ENCODE results near the gene KCNJ12. TPM values are rescaled to one million over a fixed set of nuclear protein-coding genes. Genes with fewer than 3 reads are reported as not detected.
"Not testable (repeated sequence)": the region's sequence is repeated elsewhere in the genome, so short reads cannot be mapped to it uniquely, and the experiment has no call there.

Gene KCNJ12
- total RNA-seq, 2 donors from 2014 or later = not detected

DNA sequence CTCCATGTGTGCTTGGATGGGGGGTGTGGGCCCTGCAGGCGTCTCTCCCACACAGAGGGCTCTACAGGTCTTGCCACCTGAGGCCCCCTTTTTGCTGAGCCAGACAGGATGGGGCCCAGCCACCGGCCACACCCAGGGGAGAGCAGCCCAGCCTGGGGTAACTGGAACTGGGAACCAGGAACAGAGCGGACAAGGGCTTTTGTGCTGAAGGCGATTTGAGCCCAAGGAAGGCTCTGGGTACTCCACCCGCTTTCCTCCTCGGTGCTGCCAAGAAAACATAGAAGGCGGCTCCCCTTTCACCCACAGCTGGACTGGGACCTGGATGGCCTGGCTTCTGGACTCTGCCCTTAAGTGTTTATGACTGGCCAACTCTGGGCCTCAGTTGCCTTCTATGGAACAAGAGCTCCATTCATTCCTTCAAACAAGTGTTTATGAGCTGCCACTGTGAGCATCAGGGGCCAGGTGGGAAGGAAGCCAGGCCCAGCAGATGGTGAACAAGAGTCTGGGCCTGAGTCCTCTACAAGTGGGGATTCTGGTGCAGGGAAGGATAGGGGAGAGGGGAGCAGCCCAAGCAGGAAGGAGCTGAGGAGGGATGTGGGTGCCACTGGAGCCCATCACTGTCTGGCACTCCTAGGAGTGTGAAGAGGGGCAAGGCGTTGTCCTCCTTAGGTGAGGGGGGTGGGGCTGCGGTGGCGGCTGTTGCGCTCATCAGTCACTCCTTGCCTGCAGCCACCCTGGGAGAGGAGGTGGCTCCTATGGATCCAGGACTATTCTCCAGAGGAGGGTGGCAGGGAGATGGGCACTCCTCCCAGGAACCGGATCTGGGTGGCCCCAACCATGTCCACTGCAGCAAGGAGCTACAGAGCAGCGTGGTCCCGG is 46.4 kb downstream of the KCNJ12 start:
- H3K9me3 Mint-ChIP-seq; ATAC-seq (replicated peaks in 1 of 2); H3K27ac Mint-ChIP-seq; H3K4me3 Mint-ChIP-seq; DNase-seq; H3K27me3 Mint-ChIP-seq (ENCODE audit: low read depth); H3K36me3 Mint-ChIP-seq (ENCODE audit: insufficient read depth in 2 of 2): not testable (repeated sequence)
- peaks cover 16% of the 10 kb centered on the region for H3K4me1 Mint-ChIP-seq (ENCODE audit: low read depth)

GRCh38 chr17:21423190-21423493 is 47.0 kb downstream of the KCNJ12 start:
- not testable (repeated sequence) for H3K36me3 Mint-ChIP-seq (ENCODE audit: insufficient read depth in 2 of 2); H3K4me3 Mint-ChIP-seq; DNase-seq; H3K9me3 Mint-ChIP-seq; H3K27me3 Mint-ChIP-seq (ENCODE audit: low read depth); ATAC-seq (replicated peaks in 1 of 2); H3K27ac Mint-ChIP-seq
- peaks cover 16% of the 10 kb centered on the region for H3K4me1 Mint-ChIP-seq (ENCODE audit: low read depth)

- DNase-seq; H3K27ac Mint-ChIP-seq; H3K27me3 Mint-ChIP-seq (ENCODE audit: low read depth); H3K9me3 Mint-ChIP-seq; H3K4me3 Mint-ChIP-seq; H3K4me1 Mint-ChIP-seq (ENCODE audit: low read depth); ATAC-seq (replicated peaks in 1 of 2); H3K36me3 Mint-ChIP-seq (ENCODE audit: insufficient read depth in 2 of 2): not testable (repeated sequence)
Measured at GRCh38 chr17:21424697-21425096, 48.5 kb downstream of the KCNJ12 start.

- no peaks in the 10 kb centered on the region for H3K4me1 Mint-ChIP-seq (ENCODE audit: low read depth)
- no peak for DNase-seq
- no peaks in the 10 kb centered on the region for H3K36me3 Mint-ChIP-seq (ENCODE audit: insufficient read depth in 2 of 2)
- no peak for ATAC-seq (replicated peaks in 1 of 2)
- H3K27me3 Mint-ChIP-seq (ENCODE audit: low read depth) = peaks cover 6% of the 10 kb centered on the region
- no peak overlapping the region for H3K27ac Mint-ChIP-seq
- H3K4me3 Mint-ChIP-seq = no peak overlapping the region
- H3K9me3 Mint-ChIP-seq = no peaks in the 10 kb centered on the region
Measured at GRCh38 chr17:21425321-21425720, 49.2 kb downstream of the KCNJ12 start.

DNA sequence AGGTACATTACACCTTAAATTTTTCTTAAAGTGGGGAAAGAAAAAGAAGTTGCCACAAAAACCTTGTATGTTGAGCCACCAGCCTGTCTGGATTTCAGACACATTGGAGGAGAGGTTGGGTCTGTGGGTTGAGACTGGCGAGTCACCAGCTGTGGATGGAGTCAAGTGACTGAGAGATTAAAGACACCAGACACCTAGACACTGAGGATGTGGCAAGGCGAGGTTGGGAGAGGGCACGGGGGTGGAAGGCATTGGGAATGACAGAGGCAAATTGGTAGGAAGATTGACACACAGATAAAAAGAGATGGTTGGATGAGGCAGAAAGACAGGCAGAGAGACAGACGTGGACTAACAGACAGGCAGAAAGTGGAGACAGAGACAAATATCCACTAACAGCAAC is 49.6 kb downstream of the KCNJ12 start:
- Mint-ChIP-seq H3K27me3 (ENCODE audit: low read depth) (peaks cover 6% of the 10 kb centered on the region), H3K9me3 (no peaks in the 10 kb centered on the region), H3K27ac (no peak overlapping the region), H3K4me1 (ENCODE audit: low read depth) (no peaks in the 10 kb centered on the region), H3K36me3 (ENCODE audit: insufficient read depth in 2 of 2) (no peaks in the 10 kb centered on the region), H3K4me3 (no peak overlapping the region)
- DNase-seq (no peak), ATAC-seq (replicated peaks in 1 of 2) (no peak)

DNA sequence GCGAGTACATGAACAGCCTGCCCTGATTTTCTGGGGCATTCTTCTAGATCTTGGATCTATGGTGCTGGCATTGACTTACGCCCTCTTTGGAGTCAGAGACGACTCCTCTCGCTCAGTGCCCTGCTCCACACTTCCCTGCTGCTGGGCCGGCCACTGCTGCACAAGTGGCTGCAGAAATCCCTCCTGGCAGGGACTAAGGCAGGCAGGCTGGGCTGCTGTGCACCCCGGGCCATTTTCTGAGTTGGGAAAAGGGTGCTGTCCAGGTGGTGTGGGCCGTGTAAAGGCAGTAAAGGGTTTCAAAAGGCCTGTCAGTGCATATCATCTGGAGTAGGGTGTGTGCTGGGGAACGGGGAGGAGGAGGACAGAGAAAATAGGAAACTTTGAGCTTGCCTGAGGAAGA is 50.1 kb downstream of the KCNJ12 start:
- H3K27ac Mint-ChIP-seq; ATAC-seq (replicated peaks in 1 of 2); H3K27me3 Mint-ChIP-seq (ENCODE audit: low read depth); H3K4me1 Mint-ChIP-seq (ENCODE audit: low read depth); H3K9me3 Mint-ChIP-seq; H3K4me3 Mint-ChIP-seq; H3K36me3 Mint-ChIP-seq (ENCODE audit: insufficient read depth in 2 of 2); DNase-seq: not testable (repeated sequence)

- ATAC-seq (replicated peaks in 1 of 2); H3K27me3 Mint-ChIP-seq (ENCODE audit: low read depth); H3K9me3 Mint-ChIP-seq; H3K27ac Mint-ChIP-seq; H3K4me3 Mint-ChIP-seq; DNase-seq; H3K36me3 Mint-ChIP-seq (ENCODE audit: insufficient read depth in 2 of 2); H3K4me1 Mint-ChIP-seq (ENCODE audit: low read depth): not testable (repeated sequence)
Measured at GRCh38 chr17:21426876-21427275, 50.7 kb downstream of the KCNJ12 start.

- H3K27me3 Mint-ChIP-seq (ENCODE audit: low read depth) = not testable (repeated sequence)
Measured at GRCh38 chr17:21427727-21428126, 51.6 kb downstream of the KCNJ12 start.

GRCh38 chr17:21428752-21429424 is 52.7 kb downstream of the KCNJ12 start:
- not testable (repeated sequence) for H3K4me1 Mint-ChIP-seq (ENCODE audit: low read depth); H3K36me3 Mint-ChIP-seq (ENCODE audit: insufficient read depth in 2 of 2); H3K4me3 Mint-ChIP-seq; H3K27me3 Mint-ChIP-seq (ENCODE audit: low read depth); H3K9me3 Mint-ChIP-seq; DNase-seq; ATAC-seq (replicated peaks in 1 of 2); H3K27ac Mint-ChIP-seq

More at GRCh38 chr17:21427727-21428126, 51.6 kb downstream of the KCNJ12 start:
- not testable (repeated sequence) for H3K36me3 Mint-ChIP-seq (ENCODE audit: insufficient read depth in 2 of 2); H3K4me1 Mint-ChIP-seq (ENCODE audit: low read depth); DNase-seq; H3K9me3 Mint-ChIP-seq; H3K27ac Mint-ChIP-seq; ATAC-seq (replicated peaks in 1 of 2); H3K4me3 Mint-ChIP-seq

- not testable (repeated sequence) for H3K27ac Mint-ChIP-seq; H3K4me3 Mint-ChIP-seq; H3K4me1 Mint-ChIP-seq (ENCODE audit: low read depth); H3K27me3 Mint-ChIP-seq (ENCODE audit: low read depth); DNase-seq; H3K9me3 Mint-ChIP-seq; ATAC-seq (replicated peaks in 1 of 2); H3K36me3 Mint-ChIP-seq (ENCODE audit: insufficient read depth in 2 of 2)
Measured at GRCh38 chr17:21429921-21430628, 53.9 kb downstream of the KCNJ12 start.

DNA sequence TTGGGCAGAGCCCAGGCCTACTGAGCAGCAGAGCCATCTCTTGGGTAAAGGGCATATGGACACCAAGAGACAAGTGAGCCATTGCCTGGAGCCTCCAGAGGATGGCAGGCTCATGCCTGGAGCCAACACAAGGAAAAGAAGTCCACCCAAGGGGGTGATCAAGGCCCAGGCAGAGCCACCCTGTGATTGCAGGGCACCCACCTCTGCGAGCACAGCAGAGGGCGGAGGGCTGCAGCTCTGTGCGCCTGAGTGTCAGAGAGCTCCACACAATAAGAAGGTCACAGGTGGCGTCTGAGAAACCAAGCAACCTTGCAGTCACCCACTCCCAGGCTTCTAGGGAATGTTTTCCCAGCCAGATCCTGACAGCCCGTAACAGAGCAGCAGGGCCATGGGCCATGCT is 57.8 kb downstream of the KCNJ12 start:
- DNase-seq; H3K27ac Mint-ChIP-seq; H3K36me3 Mint-ChIP-seq (ENCODE audit: insufficient read depth in 2 of 2); H3K4me3 Mint-ChIP-seq; H3K27me3 Mint-ChIP-seq (ENCODE audit: low read depth); ATAC-seq (replicated peaks in 1 of 2); H3K4me1 Mint-ChIP-seq (ENCODE audit: low read depth); H3K9me3 Mint-ChIP-seq: not testable (repeated sequence)

DNA sequence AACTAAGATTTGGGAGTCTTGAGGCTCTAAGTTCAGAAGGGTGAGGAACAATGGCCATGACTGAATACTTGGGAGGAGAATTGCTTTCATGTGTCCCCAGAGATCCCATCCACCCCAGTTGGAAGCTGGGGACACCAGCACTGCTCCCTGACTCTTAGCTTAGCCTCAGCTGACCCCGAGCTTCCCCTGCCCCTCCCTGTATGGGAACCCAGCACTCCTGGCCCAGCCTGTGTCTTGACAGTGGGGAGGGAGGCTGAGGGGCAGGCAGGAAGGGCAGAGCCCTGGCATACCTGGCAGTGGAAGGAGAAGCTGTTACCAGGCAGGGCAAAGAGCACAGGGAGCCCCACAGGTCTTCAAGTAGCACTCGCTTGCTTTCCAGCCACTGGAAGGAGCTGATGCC is 58.8 kb downstream of the KCNJ12 start:
- not testable (repeated sequence) for H3K4me3 Mint-ChIP-seq; H3K9me3 Mint-ChIP-seq; ATAC-seq (replicated peaks in 1 of 2); H3K4me1 Mint-ChIP-seq (ENCODE audit: low read depth); H3K36me3 Mint-ChIP-seq (ENCODE audit: insufficient read depth in 2 of 2); H3K27ac Mint-ChIP-seq; H3K27me3 Mint-ChIP-seq (ENCODE audit: low read depth); DNase-seq

DNA sequence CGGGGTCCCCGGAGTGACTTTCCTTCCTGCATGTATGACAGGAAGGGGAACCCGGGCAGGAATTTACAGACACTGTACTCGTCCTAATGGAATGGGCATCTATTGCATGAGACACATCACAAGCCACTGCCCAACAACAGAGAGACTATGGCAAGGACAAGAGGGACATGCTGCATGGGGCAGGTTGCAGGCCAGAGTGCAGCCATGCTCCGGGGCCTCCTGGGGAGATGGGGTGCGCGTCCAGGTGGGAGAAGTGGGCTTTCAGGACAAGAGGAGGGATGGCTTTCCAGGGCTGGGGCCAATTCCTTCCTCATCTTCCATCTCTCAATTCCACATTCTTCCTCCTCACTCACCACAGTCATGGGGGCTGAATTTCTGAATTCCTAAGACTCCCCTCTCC is 60.3 kb downstream of the KCNJ12 start:
- not testable (repeated sequence) for H3K36me3 Mint-ChIP-seq (ENCODE audit: insufficient read depth in 2 of 2); H3K4me1 Mint-ChIP-seq (ENCODE audit: low read depth); H3K27ac Mint-ChIP-seq; H3K27me3 Mint-ChIP-seq (ENCODE audit: low read depth); DNase-seq; ATAC-seq (replicated peaks in 1 of 2); H3K9me3 Mint-ChIP-seq; H3K4me3 Mint-ChIP-seq
